ENCODE measurements around the gene PLK3. TPM values are rescaled to one million over a fixed set of nuclear protein-coding genes. Genes with fewer than 3 reads are reported as not detected.

The PLK3 gene
- total and polyA plus RNA-seq, 9 of the 15 experiments (the other 6 are each of a cell fraction or from before 2014, with no cell fraction given), result 0.52 to 22.7 (median 11.0) TPM

DNA sequence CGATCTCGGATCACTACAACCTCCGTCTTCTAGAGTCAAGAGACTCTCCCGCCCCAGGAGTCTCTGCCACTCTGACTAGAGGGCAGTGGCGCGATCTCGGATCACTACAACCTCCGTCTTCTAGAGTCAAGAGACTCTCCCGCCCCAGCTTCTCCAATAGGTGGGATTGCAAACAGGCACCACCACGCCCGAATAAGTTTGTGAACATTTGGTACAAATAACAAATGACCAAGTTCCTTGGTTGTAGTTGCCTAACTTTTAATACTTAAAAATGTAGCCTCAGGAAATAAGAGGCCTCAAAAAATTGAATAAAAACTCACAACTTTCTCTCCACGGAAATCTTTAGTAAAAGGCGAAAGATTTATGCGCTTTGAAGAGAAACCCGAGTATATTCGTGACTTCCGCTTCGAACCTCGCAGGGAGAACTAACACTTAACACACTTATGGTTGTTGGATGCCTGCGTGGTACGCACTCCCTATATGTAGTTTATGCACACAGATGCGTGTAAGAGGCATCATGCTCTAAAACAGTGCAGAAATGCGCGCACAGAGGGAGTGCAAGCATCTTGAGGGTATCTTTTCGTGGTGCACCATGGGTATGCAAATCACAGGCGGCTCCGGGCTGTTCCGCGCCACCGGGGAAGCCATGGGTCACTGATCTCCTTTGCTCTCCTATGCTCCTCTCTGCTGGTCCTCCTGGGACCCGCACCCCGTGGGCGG lies 19.6 kb downstream of the PLK3 start (continued):
- TF ChIP-seq SRSF7 (optimal IDR thresholded peaks at IDR 0.05; ENCODE audit: low read depth, low read length) (no peak), MEF2A (IDR thresholded peaks at IDR 0.05; ENCODE audit: control insufficient read depth, low read depth, low read length) (peak; percentile 88), NR3C1 (CRISPR knock-in tag; IDR thresholded peaks at IDR 0.05) (no peak), NR2C1 (IDR thresholded peaks at IDR 0.05) (peak; percentile 62; the same call in 1 of the 2 replicates), NR2C1 (tag; IDR thresholded peaks at IDR 0.05) (peak; percentile 74), ATF7 (IDR thresholded peaks at IDR 0.05) (peak; percentile 93), WHSC1 (IDR thresholded peaks at IDR 0.05; ENCODE audit: low read length) (no peak), FOXJ2 (tag; IDR thresholded peaks at IDR 0.05) (peak; percentile 82), SUPT5H (IDR thresholded peaks at IDR 0.05) (peak; percentile 100), HOMEZ (CRISPR knock-in tag; IDR thresholded peaks at IDR 0.05) (no peak)
- TF ChIP-seq, protein P1, sequence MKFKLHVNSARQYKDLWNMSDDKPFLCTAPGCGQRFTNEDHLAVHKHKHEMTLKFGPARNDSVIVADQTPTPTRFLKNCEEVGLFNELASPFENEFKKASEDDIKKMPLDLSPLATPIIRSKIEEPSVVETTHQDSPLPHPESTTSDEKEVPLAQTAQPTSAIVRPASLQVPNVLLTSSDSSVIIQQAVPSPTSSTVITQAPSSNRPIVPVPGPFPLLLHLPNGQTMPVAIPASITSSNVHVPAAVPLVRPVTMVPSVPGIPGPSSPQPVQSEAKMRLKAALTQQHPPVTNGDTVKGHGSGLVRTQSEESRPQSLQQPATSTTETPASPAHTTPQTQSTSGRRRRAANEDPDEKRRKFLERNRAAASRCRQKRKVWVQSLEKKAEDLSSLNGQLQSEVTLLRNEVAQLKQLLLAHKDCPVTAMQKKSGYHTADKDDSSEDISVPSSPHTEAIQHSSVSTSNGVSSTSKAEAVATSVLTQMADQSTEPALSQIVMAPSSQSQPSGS (CRISPR knock-in tag; IDR thresholded peaks at IDR 0.05), result no peak
- TF ChIP-seq, protein P2, sequence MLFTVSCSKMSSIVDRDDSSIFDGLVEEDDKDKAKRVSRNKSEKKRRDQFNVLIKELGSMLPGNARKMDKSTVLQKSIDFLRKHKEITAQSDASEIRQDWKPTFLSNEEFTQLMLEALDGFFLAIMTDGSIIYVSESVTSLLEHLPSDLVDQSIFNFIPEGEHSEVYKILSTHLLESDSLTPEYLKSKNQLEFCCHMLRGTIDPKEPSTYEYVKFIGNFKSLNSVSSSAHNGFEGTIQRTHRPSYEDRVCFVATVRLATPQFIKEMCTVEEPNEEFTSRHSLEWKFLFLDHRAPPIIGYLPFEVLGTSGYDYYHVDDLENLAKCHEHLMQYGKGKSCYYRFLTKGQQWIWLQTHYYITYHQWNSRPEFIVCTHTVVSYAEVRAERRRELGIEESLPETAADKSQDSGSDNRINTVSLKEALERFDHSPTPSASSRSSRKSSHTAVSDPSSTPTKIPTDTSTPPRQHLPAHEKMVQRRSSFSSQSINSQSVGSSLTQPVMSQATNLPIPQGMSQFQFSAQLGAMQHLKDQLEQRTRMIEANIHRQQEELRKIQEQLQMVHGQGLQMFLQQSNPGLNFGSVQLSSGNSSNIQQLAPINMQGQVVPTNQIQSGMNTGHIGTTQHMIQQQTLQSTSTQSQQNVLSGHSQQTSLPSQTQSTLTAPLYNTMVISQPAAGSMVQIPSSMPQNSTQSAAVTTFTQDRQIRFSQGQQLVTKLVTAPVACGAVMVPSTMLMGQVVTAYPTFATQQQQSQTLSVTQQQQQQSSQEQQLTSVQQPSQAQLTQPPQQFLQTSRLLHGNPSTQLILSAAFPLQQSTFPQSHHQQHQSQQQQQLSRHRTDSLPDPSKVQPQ (CRISPR knock-in tag; IDR thresholded peaks at IDR 0.05; ENCODE audit: borderline replicate concordance), result 0 out of 2 replicates have a peak, but pooled peaks have one; percentile 9
- TF ChIP-seq, protein P3, sequence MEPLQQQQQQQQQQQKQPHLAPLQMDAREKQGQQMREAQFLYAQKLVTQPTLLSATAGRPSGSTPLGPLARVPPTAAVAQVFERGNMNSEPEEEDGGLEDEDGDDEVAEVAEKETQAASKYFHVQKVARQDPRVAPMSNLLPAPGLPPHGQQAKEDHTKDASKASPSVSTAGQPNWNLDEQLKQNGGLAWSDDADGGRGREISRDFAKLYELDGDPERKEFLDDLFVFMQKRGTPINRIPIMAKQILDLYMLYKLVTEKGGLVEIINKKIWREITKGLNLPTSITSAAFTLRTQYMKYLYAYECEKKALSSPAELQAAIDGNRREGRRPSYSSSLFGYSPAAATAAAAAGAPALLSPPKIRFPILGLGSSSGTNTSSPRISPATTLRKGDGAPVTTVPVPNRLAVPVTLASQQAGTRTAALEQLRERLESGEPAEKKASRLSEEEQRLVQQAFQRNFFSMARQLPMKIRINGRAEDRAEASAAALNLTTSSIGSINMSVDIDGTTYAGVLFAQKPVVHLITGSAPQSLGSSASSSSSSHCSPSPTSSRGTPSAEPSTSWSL (CRISPR knock-in tag; IDR thresholded peaks at IDR 0.05; ENCODE audit: borderline replicate concordance), result no peak
